Measurements from ENCODE around the gene GIGYF2.
A peak's percentile ranks its signal among the peaks of the same experiment; 100 is the strongest.
"Not testable (repeated sequence)": the region's sequence is repeated elsewhere in the genome, so short reads cannot be mapped to it uniquely, and the experiment has no call there.

The GIGYF2 gene

DNA sequence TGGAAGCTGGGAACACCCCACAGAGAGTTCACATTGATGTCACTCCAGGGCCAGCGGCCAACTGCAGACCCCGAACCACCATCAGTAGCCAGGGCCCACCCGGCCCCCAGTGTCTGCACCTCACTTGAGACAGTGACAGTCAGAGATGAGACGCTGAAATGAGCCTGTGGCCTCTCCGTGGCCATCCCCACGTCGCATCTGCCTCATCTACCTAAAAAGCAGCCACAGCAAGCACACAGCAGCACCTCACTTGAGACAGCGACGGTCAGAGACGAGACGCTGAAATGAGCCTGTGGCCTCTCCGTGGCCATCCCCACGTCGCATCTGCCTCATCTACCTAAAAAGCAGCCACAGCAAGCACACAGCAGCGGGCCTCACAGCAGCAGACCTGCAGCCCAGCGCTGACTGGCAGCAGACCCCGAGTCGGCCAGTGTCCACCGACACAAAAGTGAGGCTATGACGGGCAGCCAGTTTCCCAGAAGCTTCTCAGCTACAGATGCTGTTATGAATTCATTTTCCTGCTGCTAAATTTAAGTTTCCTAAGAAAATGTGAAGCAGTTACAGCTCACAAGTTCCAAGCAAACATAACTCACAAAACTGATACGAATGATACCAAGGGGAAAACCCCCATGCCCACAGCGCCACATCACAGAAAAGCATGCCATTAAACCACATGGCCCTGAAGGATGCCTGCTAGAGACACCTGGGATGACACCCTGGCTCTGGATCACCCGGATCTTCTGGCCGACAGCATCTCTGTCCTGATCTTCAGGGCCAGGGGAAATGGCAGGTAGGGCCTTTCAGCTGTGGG lies 200.7 kb downstream of the GIGYF2 start:
- Mint-ChIP-seq H3K4me3 (no peak overlapping the region), H3K27me3 (peaks cover 3% of the 10 kb centered on the region), H3K9me3 (ENCODE audit: low read depth) (no peaks in the 10 kb centered on the region), H3K4me1 (ENCODE audit: low read depth) (peaks cover 11% of the 10 kb centered on the region), H3K36me3 (no peaks in the 10 kb centered on the region), H3K27ac (no peak overlapping the region)

DNA sequence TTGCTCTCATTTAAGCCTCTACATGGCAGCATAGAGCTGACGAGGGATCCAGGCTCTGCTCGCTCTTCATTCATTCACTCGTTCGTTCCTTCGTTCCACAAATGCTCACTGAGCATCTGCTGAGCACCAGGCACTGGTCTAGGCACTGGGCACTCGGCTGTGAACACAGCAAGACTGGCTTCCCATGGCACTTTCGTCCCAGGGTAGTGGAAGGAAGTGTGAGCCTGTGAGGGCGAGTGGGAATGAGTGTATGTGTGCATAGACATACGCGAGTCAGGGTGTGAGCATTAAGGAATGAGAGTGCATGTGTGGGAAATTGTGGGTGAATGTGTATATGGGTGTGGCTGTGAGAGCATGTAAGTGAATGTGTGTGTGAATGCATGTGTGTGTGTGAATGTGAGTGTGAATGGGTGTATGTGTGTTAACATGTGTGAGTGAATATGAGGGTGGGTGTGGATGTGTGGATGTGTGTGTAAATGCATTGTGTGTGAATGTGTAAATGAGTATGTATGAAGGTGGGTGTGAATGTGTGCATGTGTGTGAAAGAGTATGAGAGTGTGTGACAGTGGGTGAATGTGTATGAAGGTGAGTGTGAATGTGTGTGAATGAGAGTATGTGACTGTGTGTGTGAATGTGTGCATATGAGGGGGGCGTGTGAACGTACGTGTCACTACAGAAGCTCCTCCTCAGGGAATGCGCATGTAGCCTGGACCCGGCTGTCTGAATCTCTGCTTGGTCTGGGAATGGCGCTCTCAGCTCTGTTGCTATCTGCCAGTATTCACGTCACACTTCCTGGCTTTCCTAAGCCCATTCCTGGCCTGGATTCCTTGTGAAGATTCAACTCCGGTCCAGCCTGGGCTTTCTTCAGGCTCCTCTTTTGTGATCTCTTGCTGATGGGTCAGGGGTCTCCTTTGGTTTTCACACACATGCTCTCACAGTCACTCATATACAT lies 201.7 kb downstream of the GIGYF2 start:
- Mint-ChIP-seq H3K36me3 (no peaks in the 10 kb centered on the region), H3K9me3 (ENCODE audit: low read depth) (no peaks in the 10 kb centered on the region), H3K4me1 (ENCODE audit: low read depth) (peaks cover 11% of the 10 kb centered on the region), H3K27me3 (no peaks in the 10 kb centered on the region), H3K27ac (no peak overlapping the region), H3K4me3 (no peak overlapping the region)

DNA sequence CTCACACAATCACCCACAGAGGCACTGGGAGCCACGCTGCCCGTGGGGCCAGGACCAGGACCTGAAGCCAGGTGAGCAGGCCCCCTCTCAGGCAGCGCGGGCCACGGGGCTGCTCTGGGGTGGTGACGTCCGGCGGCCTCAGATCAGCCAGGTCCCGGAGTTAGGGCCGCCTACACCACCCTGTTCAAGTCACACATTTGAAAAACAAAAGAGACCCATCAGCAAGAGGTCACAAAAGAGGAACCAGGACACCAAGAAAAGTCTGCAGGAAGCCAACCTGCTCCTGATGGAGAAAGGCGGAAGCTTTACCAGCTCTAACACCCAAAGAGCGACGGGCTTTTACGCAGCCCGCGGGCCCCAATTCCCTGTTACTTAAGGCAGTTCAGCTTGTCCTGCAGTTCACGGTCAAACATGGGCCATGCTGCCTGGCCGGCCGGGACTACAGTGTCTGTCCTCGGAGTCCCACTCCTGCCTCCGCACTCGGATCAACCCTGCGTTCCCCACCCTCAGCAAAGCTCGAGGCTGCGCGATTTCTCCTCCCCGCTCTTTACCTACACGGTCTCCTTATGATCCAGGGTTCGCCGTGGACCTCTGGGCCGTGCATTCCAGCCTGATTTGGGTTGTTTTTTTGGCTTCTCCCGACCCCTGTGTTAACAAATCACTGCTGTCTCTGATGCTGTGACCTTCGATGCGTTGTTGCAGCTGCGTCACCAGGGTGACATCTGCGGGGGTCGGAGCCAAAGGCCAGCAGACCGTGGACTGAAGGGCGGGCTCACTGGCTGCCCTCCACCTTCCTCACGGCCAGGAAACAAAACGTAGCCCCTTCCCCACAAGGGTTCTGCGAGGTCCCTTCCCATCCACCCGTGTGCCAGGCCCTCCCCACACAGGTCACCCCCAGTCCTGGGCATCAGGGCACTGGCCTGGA lies 203.9 kb downstream of the GIGYF2 start:
- Mint-ChIP-seq H3K9me3 (ENCODE audit: low read depth) (no peaks in the 10 kb centered on the region), H3K27ac (no peak overlapping the region), H3K4me1 (ENCODE audit: low read depth) (peaks cover 11% of the 10 kb centered on the region), H3K27me3 (no peaks in the 10 kb centered on the region), H3K4me3 (no peak overlapping the region), H3K36me3 (no peaks in the 10 kb centered on the region)

DNA sequence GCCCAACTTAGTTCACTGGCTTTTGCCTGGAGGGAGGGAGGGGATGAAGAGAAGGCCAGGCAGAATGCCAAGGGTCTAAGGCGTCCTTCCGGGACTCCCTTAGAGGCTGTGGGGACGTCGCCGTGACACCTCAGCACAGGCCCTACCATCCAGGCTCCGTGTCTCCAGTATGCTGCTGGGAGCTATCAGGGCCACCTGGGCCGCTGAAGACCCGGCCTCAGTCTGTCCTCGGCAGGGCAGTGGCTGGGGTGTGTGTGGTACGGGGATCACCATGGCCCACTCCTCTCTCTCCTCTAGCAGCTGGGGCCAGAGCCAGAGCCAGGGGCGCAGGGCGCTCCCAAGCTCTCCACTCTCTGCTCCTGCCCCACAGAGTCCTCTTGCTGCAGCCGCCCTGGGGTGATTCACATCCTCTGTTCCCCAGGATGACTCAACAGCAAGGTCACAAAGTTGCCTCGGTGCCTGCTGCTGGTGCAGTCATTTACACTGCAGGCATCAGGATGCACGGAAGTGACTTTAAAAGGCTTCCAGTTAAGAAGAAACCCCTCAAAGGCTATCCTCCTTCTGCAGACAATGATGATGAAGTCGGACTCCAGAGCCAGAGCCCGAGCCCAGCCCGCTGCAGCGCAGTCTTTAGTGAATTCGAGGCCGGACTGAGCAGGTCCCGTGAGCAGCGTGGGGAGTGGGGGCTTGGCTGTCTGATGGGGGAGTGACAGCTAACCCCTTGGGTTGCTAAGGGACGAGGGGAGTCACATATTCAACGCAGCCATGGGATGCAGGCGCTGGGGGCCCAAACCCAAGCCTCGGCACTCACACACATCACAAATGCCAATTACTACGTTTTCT lies 204.8 kb downstream of the GIGYF2 start:
- Mint-ChIP-seq H3K4me1 (ENCODE audit: low read depth) (peaks cover 9% of the 10 kb centered on the region), H3K4me3 (no peak overlapping the region), H3K27ac (peak overlapping the region; percentile 6), H3K9me3 (ENCODE audit: low read depth) (no peaks in the 10 kb centered on the region), H3K27me3 (no peaks in the 10 kb centered on the region), H3K36me3 (no peaks in the 10 kb centered on the region)

DNA sequence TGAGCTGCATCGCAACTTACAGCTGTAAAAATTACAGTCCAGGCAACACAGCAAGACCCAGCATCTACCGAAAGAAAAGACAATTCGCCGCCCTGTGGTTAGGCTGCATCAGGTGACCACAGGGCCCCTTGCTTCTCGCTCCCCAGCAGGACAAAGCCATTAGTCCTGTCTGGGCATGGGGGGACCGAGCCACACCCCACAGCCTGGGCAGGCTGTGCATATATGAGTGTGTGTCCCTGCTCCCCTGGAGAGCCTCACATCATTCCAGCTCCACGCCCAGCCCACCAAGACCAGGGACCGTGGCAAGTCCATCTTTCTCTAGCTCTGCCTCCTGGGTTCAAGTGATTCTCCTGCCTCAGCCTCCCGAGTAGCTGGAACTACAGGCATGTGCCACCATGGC lies 206.9 kb downstream of the GIGYF2 start:
- no peaks in the 10 kb centered on the region for H3K36me3 Mint-ChIP-seq
- no peaks in the 10 kb centered on the region for H3K9me3 Mint-ChIP-seq (ENCODE audit: low read depth)
- H3K27ac Mint-ChIP-seq = no peak overlapping the region
- H3K4me3 Mint-ChIP-seq = no peak overlapping the region
- no peaks in the 10 kb centered on the region for H3K27me3 Mint-ChIP-seq
- no peaks in the 10 kb centered on the region for H3K4me1 Mint-ChIP-seq (ENCODE audit: low read depth)

DNA sequence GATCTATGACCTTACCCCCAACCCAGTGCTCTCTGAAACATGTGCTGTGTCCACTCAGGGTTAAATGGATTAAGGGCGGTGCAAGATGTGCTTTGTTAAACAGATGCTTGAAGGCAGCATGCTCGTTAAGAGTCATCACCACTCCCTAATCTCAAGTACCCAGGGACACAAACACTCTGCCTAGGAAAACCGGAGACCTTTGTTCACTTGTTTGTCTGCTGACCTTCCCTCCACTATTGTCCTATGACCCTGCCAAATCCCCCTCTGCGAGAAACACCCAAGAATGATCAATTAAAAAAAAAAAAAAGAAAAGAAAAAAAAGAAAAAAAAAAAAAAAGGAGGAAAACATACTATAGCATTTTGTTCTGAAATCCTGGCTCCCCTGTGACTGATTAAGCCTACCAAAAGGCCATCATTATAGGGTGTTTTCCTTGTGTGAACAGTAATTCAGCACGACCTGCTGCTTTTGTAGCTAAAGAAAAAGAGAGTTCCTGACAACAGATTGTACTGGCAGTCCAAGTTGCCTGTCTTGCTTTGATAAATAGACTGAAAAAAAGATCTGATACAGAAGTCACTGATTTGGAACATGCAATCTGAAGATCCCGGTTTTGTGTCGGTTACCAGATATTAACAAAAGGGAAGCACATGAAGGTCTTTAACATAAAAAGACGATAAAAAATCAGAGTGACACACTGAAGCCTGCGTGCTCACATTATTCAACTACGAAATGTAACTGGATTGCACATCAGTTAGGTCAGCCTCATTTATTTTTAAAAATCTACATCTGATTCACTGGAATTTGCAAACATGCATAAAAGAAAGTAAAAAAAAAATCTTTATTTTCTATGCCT lies 210.0 kb downstream of the GIGYF2 start:
- H3K9me3 Mint-ChIP-seq (ENCODE audit: low read depth) = peaks cover 14% of the 10 kb centered on the region
- H3K4me1 Mint-ChIP-seq (ENCODE audit: low read depth); H3K4me3 Mint-ChIP-seq; H3K27ac Mint-ChIP-seq: not testable (repeated sequence)
- H3K36me3 Mint-ChIP-seq = peaks cover 12% of the 10 kb centered on the region
- H3K27me3 Mint-ChIP-seq = peaks cover 12% of the 10 kb centered on the region

DNA sequence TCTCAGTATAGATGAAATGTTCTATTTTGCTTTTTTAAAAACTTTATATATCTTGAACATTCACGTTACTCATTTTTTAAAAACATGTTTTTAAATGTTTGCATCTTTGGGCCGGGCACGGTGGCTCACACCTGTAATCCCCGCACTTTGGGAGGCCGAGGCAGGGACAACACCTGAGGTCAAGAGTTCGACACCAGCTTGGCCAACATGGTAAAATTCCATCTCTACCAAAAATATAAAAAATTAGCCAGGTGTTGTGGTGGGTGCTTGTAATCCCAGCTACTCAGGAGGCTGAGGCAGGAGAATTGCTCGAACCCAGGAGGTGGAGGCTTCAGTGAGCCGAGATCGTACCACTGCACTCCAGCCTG lies 210.6 kb downstream of the GIGYF2 start:
- H3K27ac Mint-ChIP-seq; H3K4me1 Mint-ChIP-seq (ENCODE audit: low read depth); H3K4me3 Mint-ChIP-seq: not testable (repeated sequence)
- peaks cover 12% of the 10 kb centered on the region for H3K27me3 Mint-ChIP-seq
- peaks cover 17% of the 10 kb centered on the region for H3K9me3 Mint-ChIP-seq (ENCODE audit: low read depth)
- H3K36me3 Mint-ChIP-seq = peaks cover 17% of the 10 kb centered on the region

DNA sequence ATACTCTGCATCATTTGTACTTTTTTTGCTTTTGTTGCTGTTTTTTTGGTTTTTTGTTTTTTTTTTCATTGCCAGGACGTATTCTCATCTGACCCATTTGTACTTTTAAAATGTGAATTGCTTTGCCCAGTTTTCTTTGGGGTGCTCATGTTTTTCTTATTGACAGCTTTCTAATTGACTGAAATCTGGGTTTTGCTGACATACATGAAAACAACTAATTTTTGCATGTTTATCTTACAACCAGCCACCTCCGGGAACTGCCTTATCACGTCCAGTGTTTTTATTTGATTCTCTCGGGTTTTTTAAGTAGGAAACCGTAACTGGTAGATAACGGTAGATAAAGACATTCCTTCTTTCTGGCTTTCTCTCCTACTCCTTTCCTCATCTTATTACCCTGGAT lies 211.6 kb downstream of the GIGYF2 start:
- Mint-ChIP-seq H3K27ac (no peak overlapping the region), H3K4me3 (no peak overlapping the region), H3K9me3 (ENCODE audit: low read depth) (peaks cover 22% of the 10 kb centered on the region), H3K4me1 (ENCODE audit: low read depth) (no peaks in the 10 kb centered on the region), H3K27me3 (peaks cover 12% of the 10 kb centered on the region), H3K36me3 (peaks cover 17% of the 10 kb centered on the region)

Data from activated naive CD8-positive, alpha-beta T cell (primary cell).